GM12878 (cell line): ENCODE results near the gene SEC31A. TPM values are rescaled to one million over a fixed set of nuclear protein-coding genes. Genes with fewer than 3 reads are reported as not detected.

Experiments
- BCLAF1 ChIP-seq: fragments of 450-650 bp; IDR thresholded peaks from 2 replicates; pipeline ENCODE4 v1.6.1; 2017; ENCODE audit warnings: antibody characterized with exemption, mild to moderate bottlenecking, moderate library complexity
- E4F1 ChIP-seq: fragments of 450-650 bp; IDR thresholded peaks from 2 replicates; pipeline ENCODE4 v1.6.1; 2018; ENCODE audit warnings: borderline replicate concordance, mild to moderate bottlenecking; ENCODE audit not compliant: partially characterized antibody
- ETV6 ChIP-seq, 2 experiments: fragments of 450-650 bp in 1 of 2; IDR thresholded peaks in 1 of 2; conservative IDR thresholded peaks in 1 of 2; 2 replicates each; pipeline ENCODE4 v1.6.1; 2014; ENCODE audit warnings: antibody characterized with exemption in 1 of 2, borderline replicate concordance in 1 of 2, low read depth in 1 of 2, mild to moderate bottlenecking in 1 of 2, moderate library complexity in 1 of 2
- MLLT1 ChIP-seq: fragments of 450-650 bp; IDR thresholded peaks from 2 replicates; pipeline ENCODE4 v1.6.1; 2016; ENCODE audit warnings: mild to moderate bottlenecking
- MYB ChIP-seq: fragments of 150-350 bp; IDR thresholded peaks from 2 replicates; pipeline ENCODE4 v1.6.1; 2014; ENCODE audit warnings: mild to moderate bottlenecking, low read depth, low read length, borderline replicate concordance
- NFIC ChIP-seq: IDR thresholded peaks from 2 replicates; pipeline ENCODE4 v1.6.1; 2012; ENCODE audit warnings: low read depth, mild to moderate bottlenecking, inconsistent platforms, low read length, moderate library complexity
- NR2F1 ChIP-seq: fragments of 450-650 bp; conservative IDR thresholded peaks from 2 replicates; pipeline ENCODE4 v1.6.1; 2017; ENCODE audit warnings: mild to moderate bottlenecking
- NRF1 ChIP-seq: conservative IDR thresholded peaks from 2 replicates; pipeline ENCODE4 v1.6.1; 2011; ENCODE audit warnings: mild to moderate bottlenecking, low read depth, low read length, improper control_type of control experiment
- PAX5 ChIP-seq: IDR thresholded peaks from 2 replicates; pipeline ENCODE4 v1.6.1; 2011; ENCODE audit warnings: low read depth, low read length, borderline replicate concordance
- PML ChIP-seq: IDR thresholded peaks from 2 replicates; pipeline ENCODE4 v1.6.1; 2012; ENCODE audit warnings: low read length, inconsistent platforms
- RBBP5 ChIP-seq: fragments of 200-600 bp; sonication (generic); conservative IDR thresholded peaks from 2 replicates; pipeline ENCODE4 v1.6.1; 2016
- RUNX3 ChIP-seq: IDR thresholded peaks from 2 replicates; pipeline ENCODE4 v1.6.1; 2012; ENCODE audit warnings: low read length, inconsistent platforms
- SMAD5 ChIP-seq: IDR thresholded peaks from 2 replicates; pipeline ENCODE4 v1.6.1; 2016; ENCODE audit warnings: antibody characterized with exemption, low read depth
- STAT3 ChIP-seq: IDR thresholded peaks from 2 replicates; pipeline ENCODE4 v1.6.1; 2011; ENCODE audit warnings: low read depth, low read length, improper control_type of control experiment
- TAF1 ChIP-seq: IDR thresholded peaks from 2 replicates; pipeline ENCODE4 v1.6.1; 2011; ENCODE audit warnings: mild to moderate bottlenecking, low read depth, low read length, borderline replicate concordance
- TARDBP ChIP-seq: IDR thresholded peaks from 2 replicates; pipeline ENCODE4 v1.6.1; 2016; ENCODE audit warnings: borderline replicate concordance
- ZNF24 ChIP-seq: fragments of 450-650 bp; IDR thresholded peaks from 2 replicates; pipeline ENCODE4 v1.6.1; 2017; ENCODE audit warnings: antibody characterized with exemption, mild to moderate bottlenecking
- polyA plus RNA-seq, 11 experiments: library from polyadenylated mRNA; depleted of rRNA in 4 of 11; unstranded in 6 of 11; stranded (reverse) in 5 of 11; fragments of >200 nt; fragmentation: Nextera tagmentation in 4 of 11; fragmentation: Illumina TruSeq in 1 of 11; extraction: Ambion mirVana in 4 of 11; extraction: Trizol in 1 of 11; gene quantifications; 1 replicate in 1 of 11; 2 replicates in 10 of 11; pipeline versions ENCODE4 v1.2.1 to v1.2.3, GENCODE V29; 2011 to 2016; ENCODE audit warnings: inconsistent platforms in 2 of 11, missing spikeins in 2 of 11, low read depth in 1 of 11
- total RNA-seq, 4 experiments: library from RNA; depleted of rRNA in 3 of 4; stranded (reverse); fragments of >200 nt in 3 of 4; fragmentation: Illumina TruSeq in 1 of 4; extraction: Trizol in 1 of 4; gene quantifications; 2 replicates each; pipeline versions ENCODE4 v1.2.1 to v1.2.3, GENCODE V29; 2013 to 2021
- TF ChIP-seq, protein P1 (sequence below): IDR thresholded peaks from 2 replicates; pipeline ENCODE4 v1.6.1; 2011; ENCODE audit warnings: borderline replicate concordance, low read depth, mild to moderate bottlenecking, moderate library complexity, mixed read lengths, low read length; ENCODE audit not compliant: insufficient read depth; ENCODE audit errors: extremely low read length
- TF ChIP-seq, protein P2 (sequence below): fragments of 450-650 bp; IDR thresholded peaks from 2 replicates; pipeline ENCODE4 v1.6.1; 2017; ENCODE audit warnings: mild to moderate bottlenecking

The SEC31A gene
- total and polyA plus RNA-seq, 10 of the 15 experiments (the other 5 are each of a cell fraction or from before 2014, with no cell fraction given): 74.6 to 171 (median 129) TPM

DNA sequence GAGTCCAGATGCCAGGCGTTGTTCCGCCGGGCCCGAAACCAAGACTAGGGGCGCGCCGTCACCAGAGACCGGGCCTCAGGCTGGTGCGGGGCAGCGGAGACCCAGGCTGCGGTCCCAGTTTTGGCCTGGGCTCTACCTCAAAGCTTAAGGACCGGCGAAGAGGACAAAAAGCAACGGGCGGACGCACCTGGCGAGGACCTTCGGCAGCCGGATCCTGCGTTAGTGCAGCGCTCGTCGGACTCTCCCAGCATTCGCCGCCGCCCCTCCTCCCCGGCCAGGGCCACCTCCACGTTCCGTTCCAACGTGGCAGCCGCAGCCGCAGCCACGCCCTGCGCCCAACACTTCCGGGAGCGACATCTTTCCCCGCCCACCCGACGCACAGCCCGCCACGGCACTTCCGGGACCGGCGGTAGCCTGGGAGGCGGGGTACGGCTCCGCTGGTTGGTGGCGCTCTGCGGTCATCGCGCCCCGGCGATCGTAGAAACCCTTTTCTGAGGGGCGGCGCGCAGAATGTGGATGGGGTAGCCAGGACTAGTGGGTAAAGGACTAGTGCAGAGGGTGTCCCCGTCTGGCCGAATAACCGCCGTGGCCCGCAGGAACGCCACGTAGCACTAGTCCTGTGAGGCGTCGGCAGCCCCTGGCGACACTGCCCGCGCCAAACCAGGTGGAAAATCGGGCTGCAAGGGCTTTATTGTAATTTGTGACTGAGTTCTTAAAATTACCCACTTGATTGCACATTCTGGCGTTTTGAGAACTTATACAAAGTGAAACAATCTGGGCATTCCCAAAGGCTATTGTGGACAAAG is at the start of gene SEC31A (continued):
- TF ChIP-seq, protein P1, sequence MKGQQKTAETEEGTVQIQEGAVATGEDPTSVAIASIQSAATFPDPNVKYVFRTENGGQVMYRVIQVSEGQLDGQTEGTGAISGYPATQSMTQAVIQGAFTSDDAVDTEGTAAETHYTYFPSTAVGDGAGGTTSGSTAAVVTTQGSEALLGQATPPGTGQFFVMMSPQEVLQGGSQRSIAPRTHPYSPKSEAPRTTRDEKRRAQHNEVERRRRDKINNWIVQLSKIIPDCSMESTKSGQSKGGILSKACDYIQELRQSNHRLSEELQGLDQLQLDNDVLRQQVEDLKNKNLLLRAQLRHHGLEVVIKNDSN: no peak
- TF ChIP-seq MLLT1: peak; percentile 93
- no peak for TF ChIP-seq STAT3
- TF ChIP-seq PML: peak; percentile 96
- peak; percentile 95 for TF ChIP-seq E4F1
- TF ChIP-seq ZNF24: no peak
- no peak for TF ChIP-seq BCLAF1
- TF ChIP-seq SMAD5: peak; percentile 89
- no peak for TF ChIP-seq MYB
- 0 out of 2 replicates have a peak, but pooled peaks have one; percentile 31 for TF ChIP-seq TARDBP
- peak; percentile 72 for TF ChIP-seq TAF1
- 0 out of 2 replicates have a peak, but pooled peaks have one; percentile 15 for TF ChIP-seq NRF1
- peak; percentile 62; the same call in 1 of the 2 replicates for TF ChIP-seq PAX5
- no peak for TF ChIP-seq RBBP5
- TF ChIP-seq RUNX3: peak; percentile 73
- TF ChIP-seq, protein P2, sequence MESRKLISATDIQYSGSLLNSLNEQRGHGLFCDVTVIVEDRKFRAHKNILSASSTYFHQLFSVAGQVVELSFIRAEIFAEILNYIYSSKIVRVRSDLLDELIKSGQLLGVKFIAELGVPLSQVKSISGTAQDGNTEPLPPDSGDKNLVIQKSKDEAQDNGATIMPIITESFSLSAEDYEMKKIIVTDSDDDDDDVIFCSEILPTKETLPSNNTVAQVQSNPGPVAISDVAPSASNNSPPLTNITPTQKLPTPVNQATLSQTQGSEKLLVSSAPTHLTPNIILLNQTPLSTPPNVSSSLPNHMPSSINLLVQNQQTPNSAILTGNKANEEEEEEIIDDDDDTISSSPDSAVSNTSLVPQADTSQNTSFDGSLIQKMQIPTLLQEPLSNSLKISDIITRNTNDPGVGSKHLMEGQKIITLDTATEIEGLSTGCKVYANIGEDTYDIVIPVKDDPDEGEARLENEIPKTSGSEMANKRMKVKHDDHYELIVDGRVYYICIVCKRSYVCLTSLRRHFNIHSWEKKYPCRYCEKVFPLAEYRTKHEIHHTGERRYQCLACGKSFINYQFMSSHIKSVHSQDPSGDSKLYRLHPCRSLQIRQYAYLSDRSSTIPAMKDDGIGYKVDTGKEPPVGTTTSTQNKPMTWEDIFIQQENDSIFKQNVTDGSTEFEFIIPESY: 0 out of 2 replicates have a peak, but pooled peaks have one; percentile 11
- no peak; a peak in 1 of 4 replicates for TF ChIP-seq ETV6 (conservative IDR thresholded peaks at IDR 0.05 in 1 of 2, IDR thresholded peaks at IDR 0.05 in 1 of 2; ENCODE audit: borderline replicate concordance in 1 of 2, low read depth in 1 of 2)
- TF ChIP-seq NFIC: no peak
- peak; percentile 54 for TF ChIP-seq NR2F1
